GM19452 (cell line): Measurements from ENCODE around the gene WASHC3.
"Not testable (repeated sequence)": the region's sequence is repeated elsewhere in the genome, so short reads cannot be mapped to it uniquely, and the experiment has no call there.

Experiments used
- ATAC-seq: cut with Tn5 transposase; IDR thresholded peaks from one replicate; pipeline ENCODE4 v1.9.1; 2021; ENCODE audit not compliant: unreplicated experiment

The WASHC3 gene

GRCh38 chr12:102051431-102051965 lies 10.3 kb downstream of the WASHC3 start:
- no peak for ATAC-seq

DNA sequence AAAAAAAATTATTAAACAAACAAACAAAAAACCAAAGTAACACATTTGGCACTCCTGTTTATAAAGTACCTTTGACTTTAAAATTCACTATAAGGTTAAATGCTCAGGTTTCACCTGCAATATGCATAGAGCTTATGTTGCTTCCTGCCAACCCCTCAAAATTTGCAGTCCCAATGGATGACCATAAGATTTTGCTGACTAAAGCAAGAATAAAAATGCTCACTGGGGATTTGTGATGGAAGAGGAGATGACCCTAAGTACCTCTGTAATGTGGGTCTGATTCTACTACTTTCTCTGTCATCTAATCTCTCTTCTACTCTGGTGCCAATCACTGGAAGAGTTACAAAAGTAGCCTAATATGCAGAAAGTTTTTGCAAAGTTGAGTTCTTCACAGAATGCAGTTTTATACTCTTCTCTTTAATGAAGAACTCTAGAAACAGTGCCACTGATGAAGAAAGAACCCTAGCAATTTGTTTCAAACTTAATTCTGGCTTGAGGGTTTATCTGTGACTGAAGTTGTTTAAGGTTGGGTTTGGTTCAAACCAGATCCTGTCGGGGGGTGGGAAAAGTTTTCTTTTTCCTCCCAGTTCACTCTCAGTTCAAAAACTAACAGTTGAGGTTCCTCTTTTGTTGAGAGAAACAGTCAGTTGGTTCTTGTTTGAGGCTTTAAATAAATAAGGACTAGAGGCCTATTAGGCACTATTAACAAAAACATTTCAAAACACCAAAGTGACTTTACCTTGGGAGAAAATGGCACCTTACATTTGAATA lies 10.9 kb downstream of the WASHC3 start:
- ATAC-seq: no peak

DNA sequence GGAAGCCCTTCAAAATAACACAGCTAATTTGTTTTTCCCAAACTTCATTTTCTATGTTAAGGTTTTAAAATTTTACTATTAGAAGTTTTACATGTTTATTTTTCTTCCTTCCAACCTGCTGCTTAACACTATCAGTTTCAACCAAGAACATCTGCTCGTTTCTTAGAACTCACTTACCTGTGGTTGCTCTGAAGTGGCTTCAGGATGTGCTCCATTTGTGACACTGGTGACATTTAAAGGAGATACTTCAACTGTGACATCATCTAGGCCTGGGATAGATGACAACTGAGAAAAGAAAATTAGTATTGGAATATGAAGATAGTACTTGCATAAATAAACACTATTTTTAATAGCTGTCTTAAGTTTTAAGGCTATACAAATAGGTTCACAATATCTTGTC lies 17.9 kb downstream of the WASHC3 start:
- ATAC-seq: no peak

GRCh38 chr12:102033991-102034745 lies 27.6 kb downstream of the WASHC3 start:
- ATAC-seq: no peak

DNA sequence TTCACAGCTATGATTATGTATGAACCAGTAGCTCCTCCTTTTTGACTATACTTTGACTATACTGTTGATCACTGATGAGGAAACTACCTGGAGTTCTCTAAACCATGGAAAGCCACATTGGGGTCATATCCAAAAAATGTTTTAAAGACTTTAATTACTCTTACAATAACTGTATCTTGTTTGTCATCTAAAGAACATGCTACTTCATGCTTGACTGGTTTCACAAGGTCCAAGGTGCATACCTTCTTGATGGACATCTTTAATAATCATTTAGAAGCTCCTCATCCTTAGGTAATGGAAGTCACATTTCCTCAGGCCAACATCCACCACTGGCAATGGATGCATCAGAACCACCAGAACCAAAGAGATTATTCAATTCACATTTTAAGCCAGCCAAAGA lies 29.9 kb downstream of the WASHC3 start:
- ATAC-seq: no peak

- ATAC-seq: no peak
Measured at GRCh38 chr12:102029141-102029540, 32.6 kb downstream of the WASHC3 start.

GRCh38 chr12:102026728-102027127 lies 35.1 kb downstream of the WASHC3 start:
- no peak for ATAC-seq

DNA sequence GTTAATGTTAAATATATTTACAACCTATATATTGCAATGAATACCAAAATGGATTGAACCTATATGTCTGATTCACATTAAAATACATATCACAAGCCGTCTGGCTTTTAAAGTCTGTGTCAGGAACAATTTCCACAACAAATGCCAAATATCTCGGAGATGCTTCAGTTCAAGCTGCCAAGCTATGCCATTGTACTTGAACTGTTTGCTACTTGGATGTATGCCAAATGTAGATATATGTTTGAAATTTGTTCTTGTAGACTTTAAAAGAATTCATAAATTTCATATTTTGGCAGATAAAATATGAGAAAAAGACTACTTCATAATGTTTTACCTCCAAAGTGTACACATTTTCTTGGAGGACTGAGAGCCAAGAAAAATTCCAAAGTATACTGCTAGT lies 37.0 kb downstream of the WASHC3 start:
- ATAC-seq: no peak

GRCh38 chr12:102023343-102023930 lies 38.4 kb downstream of the WASHC3 start:
- no peak for ATAC-seq

GRCh38 chr12:102022286-102022685 lies 39.5 kb downstream of the WASHC3 start:
- no peak for ATAC-seq

- ATAC-seq: no peak
Measured at GRCh38 chr12:102021540-102022246, 40.1 kb downstream of the WASHC3 start.

DNA sequence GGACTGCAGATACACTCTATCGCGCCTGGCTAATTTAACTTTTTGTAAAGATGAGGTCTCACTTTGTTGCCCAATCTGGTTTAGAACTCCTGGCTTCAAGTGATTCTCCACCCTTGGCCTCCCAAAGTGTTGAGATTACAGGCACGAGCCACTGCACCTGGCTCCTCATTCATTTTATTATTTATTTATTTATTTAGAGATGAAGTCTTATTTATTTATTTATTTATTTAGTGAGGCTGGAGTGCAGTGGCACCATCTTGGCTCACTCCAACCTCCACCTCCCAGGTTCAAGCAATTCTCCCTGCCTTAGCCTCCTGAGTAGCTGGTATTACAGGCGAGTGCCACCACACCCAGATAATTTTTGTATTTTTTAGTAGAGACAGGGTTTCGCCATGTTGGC lies 43.2 kb downstream of the WASHC3 start:
- not testable (repeated sequence) for ATAC-seq

GRCh38 chr12:102016472-102016871 lies 45.3 kb downstream of the WASHC3 start:
- no peak for ATAC-seq

DNA sequence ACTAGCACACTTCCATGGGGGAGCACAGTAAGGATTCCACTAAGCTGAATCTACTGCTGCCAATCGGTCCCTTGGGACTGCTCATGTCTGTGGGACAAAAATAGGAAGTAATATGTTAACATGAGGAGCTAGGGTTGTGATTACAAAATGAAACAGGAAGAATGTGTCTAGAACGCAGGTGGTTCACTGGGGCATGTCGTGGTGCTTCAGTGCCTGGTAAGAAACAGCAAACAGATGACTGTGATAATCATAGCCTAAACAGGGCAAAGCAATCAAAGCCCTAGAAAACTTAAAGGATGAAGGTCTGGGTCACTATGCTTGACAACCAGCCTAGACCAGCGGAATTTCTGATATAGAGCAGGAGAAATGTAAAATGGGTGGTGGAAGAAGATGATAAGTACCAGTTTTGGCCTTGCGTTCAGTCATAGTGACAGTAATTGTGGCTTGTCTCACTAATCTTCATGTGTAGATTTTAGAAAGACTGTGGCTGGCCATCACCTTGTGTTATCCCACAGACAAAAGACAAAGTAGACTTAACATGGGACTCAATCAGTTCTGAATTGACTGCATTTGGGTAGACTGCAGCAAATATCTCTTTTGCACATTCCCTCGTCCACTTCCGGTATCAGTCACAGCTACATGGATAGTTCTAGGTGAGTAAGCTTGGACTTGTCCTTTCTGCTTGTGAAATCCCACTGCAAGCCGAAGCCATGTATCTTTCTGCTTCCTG lies 51.4 kb downstream of the WASHC3 start:
- ATAC-seq: peak; percentile 94

DNA sequence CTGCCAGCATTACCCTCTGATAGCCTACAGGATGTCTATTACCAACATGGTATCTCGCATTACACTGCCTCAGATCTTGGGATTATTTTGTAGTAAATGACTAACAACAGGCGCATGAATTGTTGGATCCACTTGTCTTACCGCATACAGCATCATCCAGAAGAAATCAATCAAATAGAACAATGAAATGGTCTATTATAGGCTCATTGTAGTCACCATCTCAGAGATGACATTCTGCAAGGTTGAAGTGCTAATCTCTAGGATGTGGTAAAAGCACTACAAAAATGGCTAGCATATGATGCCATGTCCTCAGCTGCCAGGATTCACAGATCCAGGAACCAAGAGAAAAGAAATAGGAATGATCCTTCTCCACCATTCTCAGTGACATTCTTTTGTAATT lies 52.0 kb downstream of the WASHC3 start:
- ATAC-seq: peak; percentile 18

- ATAC-seq: no peak
Measured at GRCh38 chr12:102008615-102009126, 53.1 kb downstream of the WASHC3 start.

DNA sequence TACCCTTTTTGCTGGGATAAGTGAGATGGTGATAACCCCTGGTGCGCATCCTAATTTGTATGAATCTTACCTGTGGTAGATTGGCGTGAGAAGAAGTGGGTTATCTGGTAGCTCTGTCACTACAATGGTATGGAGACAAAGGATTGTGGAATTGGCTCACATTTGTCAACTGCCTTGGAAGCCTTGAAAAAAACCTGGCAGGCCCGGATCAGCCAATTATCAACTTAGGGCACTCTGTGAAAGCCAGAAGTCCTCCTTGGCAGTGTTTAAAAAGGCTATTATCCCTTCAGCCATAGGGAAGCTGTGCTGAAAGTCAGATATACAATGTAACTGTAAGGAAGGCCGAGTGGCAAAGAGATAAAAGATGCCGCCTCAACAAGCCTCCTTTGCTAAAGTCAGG lies 56.5 kb downstream of the WASHC3 start:
- no peak for ATAC-seq

- ATAC-seq: no peak
Measured at GRCh38 chr12:101997102-101997501, 64.7 kb downstream of the WASHC3 start.

- ATAC-seq: no peak
Measured at GRCh38 chr12:101995684-101996083, 66.1 kb downstream of the WASHC3 start.

DNA sequence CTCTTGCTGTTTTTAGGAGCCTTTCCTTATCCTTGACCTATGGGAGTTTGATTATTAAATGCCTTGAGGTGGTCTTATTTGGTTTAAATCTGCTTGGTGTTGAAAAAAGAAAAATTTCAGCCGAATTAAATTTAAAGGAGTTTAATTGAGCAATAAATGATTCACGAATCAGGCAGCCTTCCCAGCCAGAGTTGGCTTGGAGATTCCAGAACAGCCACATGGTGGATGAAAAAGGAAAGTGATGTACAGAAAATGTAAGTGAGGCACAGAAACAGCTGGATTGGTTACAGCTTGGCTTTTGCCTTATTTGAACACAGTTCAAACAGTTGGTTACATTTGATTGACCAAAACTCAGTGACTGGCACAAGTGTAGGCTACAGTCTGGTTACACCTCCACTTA lies 69.7 kb downstream of the WASHC3 start:
- ATAC-seq: no peak
